Upper lobe of left lung (tissue), 6 donors: ENCODE measurements around the gene USP2. TPM values are rescaled to one million over a fixed set of nuclear protein-coding genes. Genes with fewer than 3 reads are reported as not detected.

Experiments used
- ATAC-seq, 2 donors: fragments of 200-7000 bp; cut with Tn5 transposase; one replicate each; pipeline ENCODE4 v1.9.1; 2022; ENCODE audit warnings: mild to moderate bottlenecking in 2 of 2, moderate library complexity in 2 of 2; ENCODE audit not compliant: low FRiP score in 2 of 2
- DNase-seq, 2 donors: peaks; one replicate each; pipeline ENCODE4 v3.0.0-alpha.2; 2019 to 2020
- H3K27ac ChIP-seq, 4 donors: fragments of 200-600 bp; sonication (generic); one replicate each; pipeline ENCODE4 v1.5.1; 2016 to 2019
- H3K27me3 ChIP-seq, 4 donors: fragments of 200-600 bp; sonication (generic); one replicate each; pipeline ENCODE4 v1.5.1; 2017 to 2019
- H3K36me3 ChIP-seq, 4 donors: fragments of 200-600 bp; sonication (generic); one replicate each; pipeline ENCODE4 v1.5.1; 2016 to 2019
- H3K4me1 ChIP-seq, 4 donors: fragments of 200-600 bp; sonication (generic); one replicate each; pipeline ENCODE4 v1.5.1; 2018 to 2019
- H3K4me3 ChIP-seq, 4 donors: fragments of 200-600 bp; sonication (generic); one replicate each; pipeline ENCODE4 v1.5.1; 2017 to 2019; ENCODE audit warnings: mild to moderate bottlenecking in 2 of 4, moderate library complexity in 1 of 4
- H3K9me3 ChIP-seq, 4 donors: fragments of 200-600 bp; sonication (generic); one replicate each; pipeline ENCODE4 v1.5.1; 2018 to 2019
- CTCF ChIP-seq, 6 experiments: fragments of 450-650 bp in 4 of 6; fragments of 200-600 bp in 2 of 6; sonication (generic) in 2 of 6; IDR thresholded peaks; one replicate each; pipeline ENCODE4 v1.5.1; 2016 to 2019; ENCODE audit warnings: antibody characterized with exemption in 6 of 6
- EP300 ChIP-seq, 4 donors: sonication (generic); formaldehyde crosslinking; IDR thresholded peaks; one replicate each; pipeline ENCODE4 v1.5.1; 2017; ENCODE audit warnings: antibody characterized with exemption in 4 of 4, control low read depth in 2 of 4
- POLR2A ChIP-seq, 4 donors: fragments of 450-650 bp; IDR thresholded peaks; one replicate each; pipeline ENCODE4 v1.5.1; 2016 to 2017; ENCODE audit warnings: antibody characterized with exemption in 4 of 4, mild to moderate bottlenecking in 2 of 4
- POLR2AphosphoS5 ChIP-seq, 2 donors: sonication (generic); formaldehyde crosslinking; IDR thresholded peaks; one replicate each; pipeline ENCODE4 v1.5.1; 2017; ENCODE audit warnings: antibody characterized with exemption in 2 of 2
- WGBS, 2 donors: methylation state at CpG; one replicate each; pipeline ENCODE4 v1.1.5; 2017 to 2018; 5-methylcytosine and 5-hydroxymethylcytosine counted together
- total RNA-seq, 6 donors: library from RNA; depleted of rRNA in 4 of 6; stranded (reverse); fragments of >200 nt in 4 of 6; gene quantifications; one replicate each; pipeline versions ENCODE4 v1.1.0 to v1.2.1, GENCODE V29; 2016 to 2021
- donor health status: DM: no; HTN: no; CAD: no; lungs with moderate emphysema.
- donor health status: DM: no; HTN: yes; CAD: no; lungs with severe emphysema.

Gene USP2
- total RNA-seq, 6 donors from 2014 or later = 1.7 to 5.0 (median 3.0) TPM

GRCh38 chr11:119342362-119343130 is 38.9 kb downstream of the USP2 start:
- H3K36me3 ChIP-seq = no peaks in the 10 kb centered on the region
- no peak overlapping the region for H3K27ac ChIP-seq
- H3K4me1 ChIP-seq = peaks cover 37 to 45% (median 41%) of the 10 kb centered on the region in 4 donors
- 40 to 89% methylated on average over 1 to 10 of the region's 10 CpGs for WGBS, 2 donors
- H3K4me3 ChIP-seq = no peak overlapping the region
- peaks cover 0 to 17% (median 8%) of the 10 kb centered on the region in 4 donors for H3K27me3 ChIP-seq
- peak in 1 of 2 donors; percentile 61 for DNase-seq
- H3K9me3 ChIP-seq = no peaks in the 10 kb centered on the region
- TF ChIP-seq POLR2A (IDR thresholded peaks at IDR 0.05) (no peak), EP300 (IDR thresholded peaks at IDR 0.05) (no peak), CTCF (IDR thresholded peaks at IDR 0.05) (no peak), POLR2AphosphoS5 (IDR thresholded peaks at IDR 0.05) (no peak)
- ATAC-seq = no peak

GRCh38 chr11:119342023-119342300 is 39.5 kb downstream of the USP2 start:
- H3K27me3 ChIP-seq = peaks cover 0 to 17% (median 8%) of the 10 kb centered on the region in 4 donors
- 81 to 84% methylated on average over 3 to 7 of the region's 7 CpGs for WGBS, 2 donors
- peak overlapping the region in 3 of 4 donors; percentile 91 to 96 (median 91) for H3K27ac ChIP-seq
- H3K36me3 ChIP-seq = no peaks in the 10 kb centered on the region
- no peak for DNase-seq
- H3K4me3 ChIP-seq = no peak overlapping the region
- TF ChIP-seq POLR2AphosphoS5 (IDR thresholded peaks at IDR 0.05) (no peak), CTCF (IDR thresholded peaks at IDR 0.05) (no peak), EP300 (IDR thresholded peaks at IDR 0.05) (no peak), POLR2A (IDR thresholded peaks at IDR 0.05) (no peak)
- H3K9me3 ChIP-seq = no peaks in the 10 kb centered on the region
- no peak for ATAC-seq
- peaks cover 37 to 51% (median 45%) of the 10 kb centered on the region in 4 donors for H3K4me1 ChIP-seq

- H3K27me3 ChIP-seq = peaks cover 0 to 17% (median 8%) of the 10 kb centered on the region in 4 donors
These were observed 40.1 kb downstream of the USP2 start for GRCh38 chr11:119341222-119342022.

More at GRCh38 chr11:119341222-119342022, 40.1 kb downstream of the USP2 start:
- DNase-seq (peak in 1 of 2 donors; percentile 60), ATAC-seq (no peak)
- Histone ChIP-seq H3K4me1 (peaks cover 37 to 52% (median 46%) of the 10 kb centered on the region in 4 donors), H3K4me3 (peak overlapping the region in 2 of 4 donors; percentile 65), H3K27ac (peak overlapping the region; percentile 91 to 96 (median 92)), H3K36me3 (peaks cover 0 to 4% (median 1%) of the 10 kb centered on the region in 4 donors), H3K9me3 (no peaks in the 10 kb centered on the region)
- 27 to 34% methylated on average over 4 to 12 of the region's 16 CpGs for WGBS, 2 donors
- TF ChIP-seq POLR2AphosphoS5 (IDR thresholded peaks at IDR 0.05) (peak in 1 of 2 donors; percentile 30), CTCF (IDR thresholded peaks at IDR 0.05) (no peak)
